H1 (cell line): ENCODE data around the gene SVEP1. TPM values are rescaled to one million over a fixed set of nuclear protein-coding genes. Genes with fewer than 3 reads are reported as not detected.
A peak's percentile ranks its signal among the peaks of the same experiment; 100 is the strongest.

Experiments
- CTCF ChIA-PET: fragments of 300-600 bp; sonication (Branson Sonifier 250); formaldehyde crosslinking; loops from one replicate; lab custom pipeline; 2021; ENCODE audit not compliant: partially characterized antibody; lab: Charles Lee
- POLR2A ChIA-PET: fragments of 300-600 bp; sonication (Branson Sonifier 250); formaldehyde crosslinking; loops from one replicate; lab custom pipeline; 2021; ENCODE audit warnings: inconsistent platforms; ENCODE audit not compliant: partially characterized antibody; lab: Charles Lee
- DNase-seq, 2 experiments: peaks; one replicate each; pipeline versions ENCODE4 v3.0.0 to v3.0.0-alpha.2; 2010 to 2022; ENCODE audit warnings: low spot score in 2 of 2, low read depth in 1 of 2, mixed read lengths in 1 of 2
- FAIRE-seq: peaks from 2 replicates; lab custom pipeline; 2011; peaks lifted over from hg19 to GRCh38; lab: Jason Lieb, UNC
- H2AFZ ChIP-seq: 2 replicates; pipeline ENCODE4 v1.8.1; 2012; ENCODE audit warnings: low read length, inconsistent platforms
- H2AK5ac ChIP-seq: 2 replicates; pipeline ENCODE4 v1.6.1; 2013; ENCODE audit warnings: low read depth, low read length
- H2BK120ac ChIP-seq: replicated peaks from 2 replicates; pipeline ENCODE3; 2013; ENCODE audit warnings: low read depth, low read length, inconsistent platforms
- H2BK12ac ChIP-seq: 2 replicates; pipeline ENCODE4 v1.6.1; 2013; ENCODE audit warnings: low read depth, low read length
- H2BK15ac ChIP-seq: 2 replicates; pipeline ENCODE4 v1.6.1; 2013; ENCODE audit warnings: low read length
- H2BK20ac ChIP-seq: 2 replicates; pipeline ENCODE4 v1.6.1; 2013; ENCODE audit warnings: low read length
- H2BK5ac ChIP-seq: 2 replicates; pipeline ENCODE4 v1.6.1; 2013; ENCODE audit warnings: low read depth, low read length
- H3K14ac ChIP-seq: 2 replicates; pipeline ENCODE4 v1.6.1; 2013; ENCODE audit warnings: inconsistent platforms; ENCODE audit not compliant: insufficient read length
- H3K18ac ChIP-seq: 2 replicates; pipeline ENCODE4 v1.6.1; 2013; ENCODE audit warnings: low read length; ENCODE audit errors: extremely low read depth
- H3K23ac ChIP-seq: 2 replicates; pipeline ENCODE4 v1.6.1; 2013; ENCODE audit warnings: inconsistent platforms; ENCODE audit not compliant: insufficient read length
- H3K23me2 ChIP-seq: 2 replicates; pipeline ENCODE4 v1.6.1; 2013; ENCODE audit warnings: low read depth, low read length
- H3K27ac ChIP-seq: 2 replicates; pipeline ENCODE4 v1.6.1; 2011; ENCODE audit warnings: low read depth, low read length, inconsistent platforms
- H3K27me3 ChIP-seq, 4 experiments: replicated peaks in 1 of 4; 1 replicate in 1 of 4; 2 replicates in 3 of 4; pipeline versions ENCODE4 v1.6.1 to v1.8.1; 2011 to 2013; ENCODE audit warnings: low read length in 3 of 4, mild to moderate bottlenecking in 3 of 4, inconsistent platforms in 2 of 4, mixed read lengths in 2 of 4, moderate library complexity in 1 of 4; ENCODE audit not compliant: control insufficient read depth in 3 of 4, insufficient read depth in 3 of 4; ENCODE audit errors: extremely low read depth in 1 of 4
- H3K36me3 ChIP-seq, 4 experiments: 2 replicates each; pipeline versions ENCODE4 v1.6.1 to v1.8.1; 2011 to 2013; ENCODE audit warnings: mild to moderate bottlenecking in 4 of 4, low read length in 3 of 4, moderate library complexity in 2 of 4, control low read depth in 1 of 4, inconsistent platforms in 1 of 4; ENCODE audit not compliant: insufficient read depth in 4 of 4, control insufficient read depth in 2 of 4
- H3K4ac ChIP-seq: replicated peaks from 2 replicates; pipeline ENCODE3; 2013; ENCODE audit warnings: low read length, low read depth, mixed read lengths, inconsistent platforms; ENCODE audit not compliant: insufficient read length
- H3K4me1 ChIP-seq, 4 experiments: replicated peaks in 1 of 4; 1 replicate in 1 of 4; 2 replicates in 3 of 4; pipeline versions ENCODE4 v1.6.1 to v1.8.1; 2011 to 2013; ENCODE audit warnings: low read length in 3 of 4, inconsistent platforms in 2 of 4, mixed read lengths in 1 of 4; ENCODE audit not compliant: insufficient read depth in 4 of 4, control insufficient read depth in 3 of 4
- H3K4me2 ChIP-seq, 2 experiments: 2 replicates each; pipeline versions ENCODE4 v1.6.1 to v1.8.1; 2011 to 2013; ENCODE audit warnings: low read depth in 2 of 2, low read length in 2 of 2, control low read depth in 1 of 2, inconsistent platforms in 1 of 2, mild to moderate bottlenecking in 1 of 2; ENCODE audit not compliant: insufficient read depth in 1 of 2
- H3K4me3 ChIP-seq, 4 experiments: fragments of 200-600, 300-600 bp in 1 of 4; sonication (generic), shearing (Covaris generic), sonication (Bioruptor Twin) in 1 of 4; 2 replicates each; pipeline versions ENCODE4 v1.5.1 to v1.8.1; 2011 to 2016; ENCODE audit warnings: low read length in 4 of 4, low read depth in 3 of 4, control low read depth in 2 of 4, inconsistent platforms in 2 of 4, mild to moderate bottlenecking in 2 of 4, mixed read lengths in 1 of 4, moderate library complexity in 1 of 4; ENCODE audit not compliant: insufficient read depth in 2 of 4; ENCODE audit errors: extremely low read depth in 1 of 4
- H3K56ac ChIP-seq: replicated peaks from 2 replicates; pipeline ENCODE3; 2013; ENCODE audit warnings: low read depth, mild to moderate bottlenecking, mixed read lengths, low read length, inconsistent platforms; ENCODE audit not compliant: insufficient read length
- H3K79me1 ChIP-seq: 2 replicates; pipeline ENCODE4 v1.6.1; 2013; ENCODE audit warnings: low read depth, low read length, control low read depth
- H3K79me2 ChIP-seq, 2 experiments: 2 replicates each; pipeline versions ENCODE4 v1.6.1 to v1.8.1; 2012 to 2013; ENCODE audit warnings: low read length in 2 of 2, mild to moderate bottlenecking in 2 of 2, inconsistent platforms in 1 of 2; ENCODE audit not compliant: insufficient read depth in 2 of 2, control insufficient read depth in 1 of 2
- H3K9ac ChIP-seq, 4 experiments: replicated peaks in 1 of 4; 1 replicate in 1 of 4; 2 replicates in 3 of 4; pipeline versions ENCODE4 v1.6.1 to v1.8.1; 2011 to 2013; ENCODE audit warnings: low read depth in 3 of 4, low read length in 3 of 4, control low read depth in 2 of 4, mild to moderate bottlenecking in 2 of 4, moderate library complexity in 2 of 4, inconsistent platforms in 1 of 4; ENCODE audit errors: extremely low read depth in 1 of 4
- H3K9me3 ChIP-seq, 2 experiments: 2 replicates each; pipeline versions ENCODE4 v1.6.1 to v1.8.1; 2012 to 2013; ENCODE audit warnings: mild to moderate bottlenecking in 2 of 2, moderate library complexity in 2 of 2, control low read depth in 1 of 2, inconsistent platforms in 1 of 2, low read depth in 1 of 2, low read length in 1 of 2, mixed read lengths in 1 of 2; ENCODE audit not compliant: insufficient read depth in 2 of 2
- H4K20me1 ChIP-seq, 2 experiments: replicated peaks in 1 of 2; 2 replicates each; pipeline versions ENCODE3 to v1.8.1; 2011 to 2013; ENCODE audit warnings: inconsistent platforms in 2 of 2, low read length in 2 of 2, mild to moderate bottlenecking in 1 of 2; ENCODE audit not compliant: insufficient read depth in 2 of 2, control insufficient read depth in 1 of 2
- H4K5ac ChIP-seq: 2 replicates; pipeline ENCODE4 v1.6.1; 2013; ENCODE audit warnings: low read length, low read depth, mixed read lengths, inconsistent platforms; ENCODE audit not compliant: insufficient read length
- H4K8ac ChIP-seq: 2 replicates; pipeline ENCODE4 v1.8.0; 2013; ENCODE audit warnings: mild to moderate bottlenecking, moderate library complexity, low read length, inconsistent platforms; ENCODE audit not compliant: insufficient read depth; ENCODE audit errors: extremely low read depth
- H4K91ac ChIP-seq: replicated peaks from 2 replicates; pipeline ENCODE3; 2013; ENCODE audit warnings: low read length, mixed read lengths, inconsistent platforms; ENCODE audit not compliant: insufficient read length
- RAD21 ChIP-seq, 2 experiments: IDR thresholded peaks in 1 of 2; conservative IDR thresholded peaks in 1 of 2; 2 replicates each; pipeline ENCODE4 v1.6.1; 2011; ENCODE audit warnings: low read depth in 2 of 2, low read length in 2 of 2, improper control_type of control experiment in 1 of 2, inconsistent platforms in 1 of 2, mild to moderate bottlenecking in 1 of 2, moderate library complexity in 1 of 2
- SUZ12 ChIP-seq: fragments of 200-600 bp; sonication (generic); IDR thresholded peaks from 2 replicates; pipeline ENCODE4 v1.6.1; 2012; ENCODE audit warnings: mild to moderate bottlenecking, inconsistent platforms, low read length, moderate library complexity, mixed read lengths
- WGBS, 2 experiments: shearing (Covaris generic) in 1 of 2; methylation state at CpG; one replicate each; pipeline versions ENCODE4 v1.1.6 to v1.1.7; 2013 to 2015; ENCODE audit warnings: low lambda C conversion rate in 2 of 2, mixed read lengths in 2 of 2, inconsistent platforms in 1 of 2, low coverage in 1 of 2, missing lambda C conversion rate in 1 of 2; ENCODE audit not compliant: insufficient replicate concordance in 2 of 2, insufficient coverage in 1 of 2, insufficient read length in 1 of 2; ENCODE audit errors: extremely low coverage in 1 of 2, missing lambda C conversion rate in 1 of 2; 5-methylcytosine and 5-hydroxymethylcytosine counted together
- polyA plus RNA-seq, 7 experiments: library from polyadenylated mRNA; depleted of rRNA in 3 of 7; stranded (reverse) in 5 of 7; unstranded in 2 of 7; fragments of >200 nt in 5 of 7; fragments of 200-250 nt in 2 of 7; gene quantifications; 1 replicate in 5 of 7; 2 replicates in 1 of 7; 4 replicates in 1 of 7; pipeline versions ENCODE4 v1.2.1 to v1.2.3, GENCODE V29; 2011 to 2013; ENCODE audit warnings: missing spikeins in 2 of 7, mixed read lengths in 2 of 7
- total RNA-seq: library from RNA; stranded (reverse); fragmentation: NEBNext Ultra II Directional; extraction: Animal tissue kit (Norgen Biotek cat#: 25700); gene quantifications from 2 replicates; pipeline ENCODE4 v1.2.1, GENCODE V29; 2021
- TF ChIP-seq, protein P1 (sequence below), 3 experiments: IDR thresholded peaks; 1 replicate in 2 of 3; 2 replicates in 1 of 3; pipeline versions ENCODE4 v1.5.1 to v1.6.1; 2011; ENCODE audit warnings: low read length in 3 of 3, mild to moderate bottlenecking in 3 of 3, inconsistent platforms in 2 of 3, low read depth in 1 of 3, moderate library complexity in 1 of 3; ENCODE audit not compliant: insufficient read depth in 1 of 3; ENCODE audit errors: control extremely low read depth in 1 of 3

SVEP1 gene
- total and polyA plus RNA-seq, 2 of the 8 experiments (the other 6 are each of a cell fraction or from before 2014, with no cell fraction given): 0.11 to 0.37 TPM

DNA sequence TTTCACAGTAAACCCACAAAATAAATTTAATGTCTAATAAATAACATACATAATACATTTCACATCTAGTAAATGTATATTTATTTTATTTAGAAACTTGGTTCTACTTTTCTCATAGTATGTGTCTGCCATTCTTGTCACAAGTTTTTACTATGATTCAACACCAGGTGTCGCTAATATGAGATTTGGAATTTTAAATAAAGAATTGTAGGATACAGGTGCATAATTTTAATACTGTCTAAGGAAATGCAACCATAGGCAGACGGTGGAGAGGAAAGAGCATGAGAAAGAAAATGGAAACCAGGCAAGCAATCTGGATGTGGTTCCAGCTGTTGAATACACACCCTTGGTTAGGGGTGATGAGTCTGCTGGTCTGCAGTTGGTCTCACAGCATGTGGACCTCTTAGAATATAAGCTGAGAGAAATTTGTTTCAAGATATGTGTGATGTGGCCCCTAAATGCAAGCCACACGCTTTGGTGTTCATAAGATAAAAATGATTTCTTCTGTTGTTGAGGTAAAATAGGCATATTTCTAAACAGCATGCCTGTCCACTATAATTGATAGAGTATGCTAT, 127.2 kb downstream of the SVEP1 start:
- no peak overlapping the region for H2AK5ac ChIP-seq
- H4K20me1 ChIP-seq: no peaks in the 10 kb centered on the region

More for the DNA sequence above, 127.2 kb downstream of the SVEP1 start:
- Histone ChIP-seq H3K79me1 (no peaks in the 10 kb centered on the region), H2BK5ac (no peak overlapping the region), H2AFZ (no peak overlapping the region), H4K91ac (no peak overlapping the region), H2BK120ac (no peak overlapping the region), H3K27me3 (no peaks in the 10 kb centered on the region), H3K23ac (no peak overlapping the region), H3K36me3 (no peaks in the 10 kb centered on the region), H4K8ac (no peak overlapping the region), H3K14ac (no peak overlapping the region), H3K56ac (no peak overlapping the region), H2BK15ac (no peak overlapping the region), H2BK12ac (no peak overlapping the region), H3K4me3 (no peak overlapping the region), H3K9ac (no peak overlapping the region), H3K4me2 (no peak overlapping the region), H3K9me3 (no peaks in the 10 kb centered on the region), H3K4me1 (no peaks in the 10 kb centered on the region), H3K79me2 (no peaks in the 10 kb centered on the region), H3K18ac (no peak overlapping the region), H3K27ac (no peak overlapping the region), H2BK20ac (no peak overlapping the region), H4K5ac (no peak overlapping the region), H3K4ac (no peak overlapping the region), H3K23me2 (no peaks in the 10 kb centered on the region; the same call in 1 of the 2 replicates)
- FAIRE-seq (no peak), DNase-seq (no peak)
- TF ChIP-seq, protein P1, sequence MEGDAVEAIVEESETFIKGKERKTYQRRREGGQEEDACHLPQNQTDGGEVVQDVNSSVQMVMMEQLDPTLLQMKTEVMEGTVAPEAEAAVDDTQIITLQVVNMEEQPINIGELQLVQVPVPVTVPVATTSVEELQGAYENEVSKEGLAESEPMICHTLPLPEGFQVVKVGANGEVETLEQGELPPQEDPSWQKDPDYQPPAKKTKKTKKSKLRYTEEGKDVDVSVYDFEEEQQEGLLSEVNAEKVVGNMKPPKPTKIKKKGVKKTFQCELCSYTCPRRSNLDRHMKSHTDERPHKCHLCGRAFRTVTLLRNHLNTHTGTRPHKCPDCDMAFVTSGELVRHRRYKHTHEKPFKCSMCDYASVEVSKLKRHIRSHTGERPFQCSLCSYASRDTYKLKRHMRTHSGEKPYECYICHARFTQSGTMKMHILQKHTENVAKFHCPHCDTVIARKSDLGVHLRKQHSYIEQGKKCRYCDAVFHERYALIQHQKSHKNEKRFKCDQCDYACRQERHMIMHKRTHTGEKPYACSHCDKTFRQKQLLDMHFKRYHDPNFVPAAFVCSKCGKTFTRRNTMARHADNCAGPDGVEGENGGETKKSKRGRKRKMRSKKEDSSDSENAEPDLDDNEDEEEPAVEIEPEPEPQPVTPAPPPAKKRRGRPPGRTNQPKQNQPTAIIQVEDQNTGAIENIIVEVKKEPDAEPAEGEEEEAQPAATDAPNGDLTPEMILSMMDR (IDR thresholded peaks at IDR 0.05; ENCODE audit: control extremely low read depth in 1 of 3, insufficient read depth in 1 of 3, low read depth in 1 of 3, low read length in 3 of 3): peak in 2 of 3 experiments; percentile 1 to 24; a peak in 1 of 4 replicates
- no peak for TF ChIP-seq SUZ12
- peak in 1 of 2 experiments; percentile 13; a peak in 2 of 4 replicates for TF ChIP-seq RAD21 (IDR thresholded peaks at IDR 0.05 in 1 of 2, conservative IDR thresholded peaks at IDR 0.05 in 1 of 2; ENCODE audit: low read depth in 2 of 2, low read length in 2 of 2)
- POLR2A ChIA-PET: no interaction called here
- WGBS, 2 experiments: 33% methylated on average over 3 of the region's 3 CpGs; no CpG with 5 or more reads in 1 of the 2 experiments
- CTCF ChIA-PET: interaction anchor here (0.7 to 1.6 kb wide), 6 partner anchors 9 to 171 kb away, joined by 3 to 5 read pairs (median 4); no protein-coding TSS in a partner anchor
